IMR-90 (cell line): ENCODE measurements around the gene HLA-DOA. TPM values are rescaled to one million over a fixed set of nuclear protein-coding genes. Genes with fewer than 3 reads are reported as not detected.

Experiments used
- ATAC-seq: fragments of 200-7000 bp; cut with Tn5 transposase; 2 replicates; pipeline ENCODE4 v1.9.1; 2020; ENCODE audit warnings: low read depth, mild to moderate bottlenecking, moderate library complexity
- BruUV-seq: library from RNA; stranded (reverse); fragments of 400-500 nt; replicated peaks from 2 replicates; lab custom pipeline; 2021; lab: Mats Ljungman, UMichigan
- CTCF ChIA-PET: fragments of 300-600 bp; formaldehyde crosslinking; extraction: SDS; loops from one replicate; lab custom pipeline; 2021; ENCODE audit warnings: antibody characterized with exemption; lab: Yijun Ruan, JAX
- POLR2A ChIA-PET: fragments of 300-600 bp; sonication (Branson Sonifier 250); formaldehyde crosslinking; loops from one replicate; lab custom pipeline; 2022; ENCODE audit warnings: antibody characterized with exemption; ENCODE audit not compliant: unreplicated experiment; lab: Charles Lee
- DNase-seq: peaks from one replicate; pipeline ENCODE4 v3.0.0; 2013
- H2AFZ ChIP-seq: replicated peaks from 2 replicates; pipeline ENCODE3; 2013; ENCODE audit warnings: low read length, mild to moderate bottlenecking; ENCODE audit not compliant: poor library complexity
- H2AK5ac ChIP-seq: 2 replicates; pipeline ENCODE4 v1.6.1; 2013; ENCODE audit warnings: low read depth, low read length, inconsistent platforms
- H2AK9ac ChIP-seq: replicated peaks from 2 replicates; pipeline ENCODE3; 2013; ENCODE audit warnings: mild to moderate bottlenecking, low read depth, low read length, moderate library complexity; ENCODE audit not compliant: poor library complexity
- H2BK120ac ChIP-seq: 2 replicates; pipeline ENCODE4 v1.6.1; 2013; ENCODE audit warnings: low read depth, low read length, inconsistent platforms
- H2BK15ac ChIP-seq: 3 replicates; pipeline ENCODE4 v1.6.1; 2013; ENCODE audit warnings: low read depth, low read length, inconsistent platforms
- H2BK20ac ChIP-seq: 2 replicates; pipeline ENCODE4 v1.6.1; 2013; ENCODE audit warnings: low read depth, mild to moderate bottlenecking, inconsistent platforms, low read length, moderate library complexity
- H2BK5ac ChIP-seq: 2 replicates; pipeline ENCODE4 v1.6.1; 2013; ENCODE audit warnings: mild to moderate bottlenecking, low read depth, low read length, inconsistent platforms; ENCODE audit not compliant: poor library complexity, severe bottlenecking
- H3K14ac ChIP-seq: replicated peaks from 2 replicates; pipeline ENCODE4 v1.6.1; 2013; ENCODE audit warnings: low read depth, low read length, inconsistent platforms
- H3K18ac ChIP-seq: 2 replicates; pipeline ENCODE4 v1.6.1; 2013; ENCODE audit warnings: low read depth, low read length, control low read depth
- H3K23ac ChIP-seq: 2 replicates; pipeline ENCODE4 v1.6.1; 2013; ENCODE audit warnings: low read depth, low read length, inconsistent platforms
- H3K27ac ChIP-seq: 2 replicates; pipeline ENCODE4 v1.5.1; 2013; ENCODE audit warnings: mild to moderate bottlenecking, control low read depth, low read length; ENCODE audit not compliant: insufficient read depth
- H3K27me3 ChIP-seq: 2 replicates; pipeline ENCODE4 v1.6.1; 2013; ENCODE audit warnings: low read length; ENCODE audit not compliant: control insufficient read depth, insufficient read depth
- H3K36me3 ChIP-seq: 2 replicates; pipeline ENCODE4 v1.6.1; 2013; ENCODE audit warnings: low read length, mixed read lengths; ENCODE audit not compliant: control insufficient read depth, insufficient read depth
- H3K4ac ChIP-seq: 2 replicates; pipeline ENCODE4 v1.6.1; 2013; ENCODE audit warnings: low read depth, low read length, inconsistent platforms
- H3K4me1 ChIP-seq: 2 replicates; pipeline ENCODE4 v1.6.1; 2013; ENCODE audit warnings: low read length, mixed read lengths; ENCODE audit not compliant: control insufficient read depth, insufficient read depth
- H3K4me2 ChIP-seq: 2 replicates; pipeline ENCODE4 v1.6.1; 2013; ENCODE audit warnings: low read depth, mild to moderate bottlenecking, control low read depth, low read length, moderate library complexity
- H3K4me3 ChIP-seq: 2 replicates; pipeline ENCODE4 v1.5.1; 2013; ENCODE audit warnings: low read depth, mild to moderate bottlenecking, control low read depth, low read length, moderate library complexity; ENCODE audit not compliant: insufficient read depth
- H3K56ac ChIP-seq: 2 replicates; pipeline ENCODE4 v1.6.1; 2013; ENCODE audit warnings: low read length, inconsistent platforms; ENCODE audit not compliant: insufficient read depth; ENCODE audit errors: extremely low read depth
- H3K79me1 ChIP-seq, 2 experiments: 2 replicates each; pipeline ENCODE4 v1.6.1; 2013; ENCODE audit warnings: low read length in 2 of 2, inconsistent platforms in 1 of 2, low read depth in 1 of 2
- H3K9ac ChIP-seq: 2 replicates; pipeline ENCODE4 v1.6.1; 2013; ENCODE audit warnings: low read depth, low read length, control low read depth
- H3K9me1 ChIP-seq: 2 replicates; pipeline ENCODE4 v1.6.1; 2013; ENCODE audit warnings: low read length, inconsistent platforms; ENCODE audit not compliant: insufficient read depth
- H3K9me3 ChIP-seq: 2 replicates; pipeline ENCODE4 v1.6.1; 2013; ENCODE audit warnings: low read length; ENCODE audit not compliant: control insufficient read depth, insufficient read depth
- H4K20me1 ChIP-seq: 2 replicates; pipeline ENCODE4 v1.6.1; 2013; ENCODE audit warnings: low read length, inconsistent platforms; ENCODE audit not compliant: insufficient read depth
- H4K5ac ChIP-seq: 2 replicates; pipeline ENCODE4 v1.6.1; 2013; ENCODE audit warnings: mild to moderate bottlenecking, low read depth, low read length, control low read depth
- H4K8ac ChIP-seq, 2 experiments: 2 replicates each; pipeline ENCODE4 v1.6.1; 2013; ENCODE audit warnings: low read depth in 2 of 2, low read length in 2 of 2, control low read depth in 1 of 2, inconsistent platforms in 1 of 2
- H4K91ac ChIP-seq: 2 replicates; pipeline ENCODE4 v1.6.1; 2013; ENCODE audit warnings: low read depth, low read length, inconsistent platforms; ENCODE audit not compliant: insufficient read depth
- MAZ ChIP-seq: IDR thresholded peaks from 2 replicates; pipeline ENCODE4 v1.6.1; 2012; ENCODE audit warnings: low read depth, mild to moderate bottlenecking, low read length, improper control_type of control experiment, moderate library complexity, borderline replicate concordance
- RFX5 ChIP-seq: IDR thresholded peaks from 2 replicates; pipeline ENCODE4 v1.8.0; 2012; ENCODE audit warnings: low read depth, mild to moderate bottlenecking, low read length, moderate library complexity
- WGBS, 2 experiments: methylation state at CpG; one replicate each; pipeline versions ENCODE4 v1.1.5 to v1.1.7; 2013; ENCODE audit warnings: missing lambda C conversion rate in 2 of 2; ENCODE audit not compliant: insufficient read length in 1 of 2; ENCODE audit errors: extremely low coverage in 2 of 2; 5-methylcytosine and 5-hydroxymethylcytosine counted together
- dilution Hi-C: fragments of 300-500 bp; cut with HindIII; formaldehyde crosslinking; loops from one replicate; pipeline ENCODE4 v1.14.3; 2018; ENCODE audit warnings: low sequenced_read_pairs; ENCODE audit not compliant: unreplicated experiment
- in situ Hi-C: fragments of 300-500 bp; cut with MboI; formaldehyde crosslinking; loops from 3 replicates; pipeline ENCODE4 v1.14.3; 2019; ENCODE audit warnings: low sequenced_read_pairs, inconsistent platforms, mixed read lengths
- intact Hi-C: fragments of 100-400 bp; cut with micrococcal nuclease; formaldehyde crosslinking; loops from 2 replicates; pipeline ENCODE4 v1.10.0; 2022
- polyA plus RNA-seq, 3 experiments: library from polyadenylated mRNA; depleted of rRNA; stranded (reverse); fragments of >200 nt; gene quantifications; 2 replicates each; pipeline ENCODE4 v1.2.3, GENCODE V29; 2012; ENCODE audit warnings: low replicate concordance in 1 of 3
- total RNA-seq: library from RNA; depleted of rRNA; stranded (reverse); fragments of >200 nt; gene quantifications from 2 replicates; pipeline ENCODE4 v1.2.3, GENCODE V29; 2012

Gene HLA-DOA
- total and polyA plus RNA-seq, 2 of the 4 experiments (the other 2 are of a cell fraction): not detected

DNA sequence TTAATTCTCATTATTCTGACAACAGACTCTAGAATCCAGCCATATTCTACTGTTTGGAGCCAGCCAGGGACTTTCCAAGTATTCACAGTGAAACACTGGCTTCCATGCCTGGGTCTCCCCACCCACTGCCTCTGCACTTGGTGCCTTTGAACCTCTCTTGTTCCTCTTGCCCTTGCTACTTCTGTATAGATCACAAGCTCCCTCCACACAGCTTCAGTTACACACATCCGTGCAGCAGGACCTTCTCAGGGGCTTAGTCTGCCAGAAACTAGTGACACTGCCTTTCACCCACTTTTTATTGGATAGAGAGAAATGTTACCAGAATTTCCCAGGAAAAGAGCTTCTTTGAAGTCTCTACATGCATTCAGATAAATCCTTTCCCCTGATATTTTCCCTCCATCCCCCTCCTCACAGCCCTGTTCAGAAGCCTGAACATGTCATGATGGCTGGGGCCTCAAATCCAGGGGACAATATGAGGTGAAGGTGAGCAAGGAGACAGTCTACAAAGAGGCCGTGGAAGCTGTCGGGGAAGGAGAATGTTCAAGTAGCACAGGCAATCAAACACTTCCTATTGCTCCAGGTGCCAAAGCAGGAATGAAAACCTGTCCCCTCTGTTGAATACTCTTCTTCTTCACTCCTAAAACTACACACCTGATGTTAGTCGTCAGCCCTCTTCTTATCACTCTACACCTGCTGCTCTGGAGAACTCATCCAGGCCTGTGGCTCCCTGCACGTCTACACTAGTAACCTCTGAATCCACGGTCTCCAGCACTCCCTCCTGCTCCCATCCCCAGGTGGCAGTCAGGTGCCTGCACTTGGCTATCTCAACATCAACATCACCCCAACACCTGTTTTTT is 20.2 kb upstream of the HLA-DOA start:
- H2BK15ac ChIP-seq: no peak overlapping the region
- in situ Hi-C loops (no loop called here), intact Hi-C loops (no loop called here), dilution Hi-C loops (no loop called here)
- no peak overlapping the region for H3K18ac ChIP-seq
- no peaks in the 10 kb centered on the region for H3K4me1 ChIP-seq
- no peak overlapping the region for H3K4ac ChIP-seq
- CTCF ChIA-PET: interaction anchor here (1.0 kb wide), 1 partner anchor 45 kb away, joined by 3 read pairs; no protein-coding TSS in a partner anchor
- H3K9me3 ChIP-seq: no peaks in the 10 kb centered on the region
- H3K9me1 ChIP-seq: no peaks in the 10 kb centered on the region
- H3K9ac ChIP-seq: no peak overlapping the region
- no peak for TF ChIP-seq MAZ
- peak; percentile 95 for TF ChIP-seq RFX5
- no peak overlapping the region for H3K14ac ChIP-seq
- H3K27ac ChIP-seq: no peak overlapping the region
- H3K36me3 ChIP-seq: no peaks in the 10 kb centered on the region
- peaks cover 18% of the 10 kb centered on the region for H3K27me3 ChIP-seq
- H3K79me1 ChIP-seq: no peaks in the 10 kb centered on the region
- H4K91ac ChIP-seq: no peak overlapping the region
- H4K8ac ChIP-seq: no peak overlapping the region
- no peak overlapping the region for H3K56ac ChIP-seq
- POLR2A ChIA-PET: no interaction called here
- H4K20me1 ChIP-seq: no peaks in the 10 kb centered on the region
- no peak overlapping the region for H3K4me3 ChIP-seq
- no peak overlapping the region for H2BK120ac ChIP-seq
- H4K5ac ChIP-seq: no peak overlapping the region
- BruUV-seq: no TSS peak
- no peak; the same call in 1 of the 2 replicates for ATAC-seq
- no peak overlapping the region for H2BK20ac ChIP-seq
- H2AK5ac ChIP-seq: no peak overlapping the region
- 50% methylated on average over 2 of the region's 6 CpGs; no CpG with 5 or more reads in 1 of the 2 experiments for WGBS, 2 experiments
- DNase-seq: peak; percentile 4
- H2AK9ac ChIP-seq: no peak overlapping the region
- no peak overlapping the region for H2BK5ac ChIP-seq
- H3K23ac ChIP-seq: no peak overlapping the region
- H2AFZ ChIP-seq: no peak overlapping the region
- no peak overlapping the region for H3K4me2 ChIP-seq
